ENCODE results near the gene ZBTB38. TPM values are rescaled to one million over a fixed set of nuclear protein-coding genes. Genes with fewer than 3 reads are reported as not detected.

The ZBTB38 gene
- total and polyA plus RNA-seq, 2 donors (not counting 1 experiment from before 2014, with no cell fraction given), result 13.8 to 71.2 TPM

- peaks cover 0 to 10% of the 10 kb centered on the region in 2 donors for H3K4me1 ChIP-seq (ENCODE audit: control insufficient read depth in 2 of 2, insufficient read depth in 2 of 2, low read length in 2 of 2)
- peaks cover 53% of the 10 kb centered on the region for H3K4me1 Mint-ChIP-seq
- peak overlapping the region in 3 of 5 experiments; percentile 32 to 55 (median 32) for H3K4me3 ChIP-seq (ENCODE audit: control extremely low read depth in 1 of 5, extremely low read depth in 1 of 5, insufficient read depth in 1 of 5, low read depth in 2 of 5, low read length in 4 of 5)
- H3K9me3 ChIP-seq (ENCODE audit: control extremely low read depth in 1 of 3, control insufficient read depth in 2 of 3, insufficient read depth in 1 of 3, low read length in 2 of 3), result no peaks in the 10 kb centered on the region
- no peaks in the 10 kb centered on the region for H3K79me2 ChIP-seq (ENCODE audit: control insufficient read depth, insufficient read depth, low read length)
- peak overlapping the region; percentile 91 for H3K27ac Mint-ChIP-seq
- no peaks in the 10 kb centered on the region for H3K27me3 Mint-ChIP-seq
- no peaks in the 10 kb centered on the region for H3K36me3 ChIP-seq (replicated peaks in 1 of 2; ENCODE audit: control extremely low read depth in 1 of 2, control insufficient read depth in 1 of 2, extremely low read depth in 1 of 2, insufficient read depth in 2 of 2, low read length in 1 of 2)
- H3K4me3 Mint-ChIP-seq, result peak overlapping the region; percentile 87
- POLR2A ChIA-PET, result interaction anchor here (0.7 to 1.5 kb wide), 5 partner anchors 11 to 102 kb away, joined by 3 to 4 read pairs (median 3); no protein-coding TSS in a partner anchor
- ATAC-seq (ENCODE audit: low read depth) (no peak), DNase-seq (no peak)
- H3K27me3 ChIP-seq (replicated peaks in 1 of 4; ENCODE audit: control extremely low read depth in 1 of 4, control insufficient read depth in 3 of 4, insufficient read depth in 4 of 4, low read length in 3 of 4), result peaks cover 0 to 3% (median 0%) of the 10 kb centered on the region in 4 experiments
- peak overlapping the region; percentile 52 for H3K9ac ChIP-seq (ENCODE audit: low read length)
- CTCF ChIA-PET, result interaction anchor here (0.9 to 3.8 kb wide), 10 partner anchors 11 to 74 kb away, joined by 3 to 16 read pairs (median 6); no protein-coding TSS in a partner anchor
- no peaks in the 10 kb centered on the region for H4K20me1 ChIP-seq (ENCODE audit: control insufficient read depth, insufficient read depth, low read length, poor library complexity, severe bottlenecking)
- no peak overlapping the region for H2AFZ ChIP-seq (ENCODE audit: insufficient read depth, low read depth, low read length, poor library complexity, severe bottlenecking)
- no peak for TF ChIP-seq CTCF (IDR thresholded peaks at IDR 0.05)
- TF ChIP-seq EZH2 (IDR thresholded peaks at IDR 0.05; ENCODE audit: borderline replicate concordance, insufficient read depth, low read depth, low read length, poor library complexity, severe bottlenecking), result no peak
- H3K4me2 ChIP-seq (replicated peaks; ENCODE audit: low read depth, low read length, poor library complexity, severe bottlenecking), result peak overlapping the region; percentile 48
- H3K9me3 Mint-ChIP-seq (ENCODE audit: insufficient read depth), result no peaks in the 10 kb centered on the region
- intact Hi-C loops (cut with micrococcal nuclease), result loop anchor here (2.0 kb wide), 1 partner anchor 15 kb away; no protein-coding TSS in a partner anchor
- peak overlapping the region; percentile 7 to 43 for H3K27ac ChIP-seq (ENCODE audit: low read length in 2 of 2)
- WGBS (ENCODE audit: insufficient coverage), result 94% methylated on average over 2 of the region's 8 CpGs
Observed at GRCh38 chr3:141385406-141386125, 17.3 kb downstream of the ZBTB38 start.

- POLR2A ChIA-PET, result interaction anchor here (0.8 to 1.0 kb wide), 3 partner anchors 11 to 26 kb away, joined by 3 read pairs; no protein-coding TSS in a partner anchor
- Mint-ChIP-seq H3K27me3 (no peaks in the 10 kb centered on the region), H3K27ac (peak overlapping the region; percentile 91), H3K4me1 (peaks cover 47% of the 10 kb centered on the region), H3K9me3 (ENCODE audit: insufficient read depth) (no peaks in the 10 kb centered on the region), H3K4me3 (peak overlapping the region; percentile 87)
- TF ChIP-seq CTCF (IDR thresholded peaks at IDR 0.05) (no peak), EZH2 (IDR thresholded peaks at IDR 0.05; ENCODE audit: borderline replicate concordance, insufficient read depth, low read depth, low read length, poor library complexity, severe bottlenecking) (no peak)
- Histone ChIP-seq H3K27ac (ENCODE audit: low read length in 2 of 2) (peak overlapping the region; percentile 7 to 43), H3K79me2 (ENCODE audit: control insufficient read depth, insufficient read depth, low read length) (no peaks in the 10 kb centered on the region), H3K9me3 (ENCODE audit: control extremely low read depth in 1 of 3, control insufficient read depth in 2 of 3, insufficient read depth in 1 of 3, low read length in 2 of 3) (no peaks in the 10 kb centered on the region), H3K36me3 (replicated peaks in 1 of 2; ENCODE audit: control extremely low read depth in 1 of 2, control insufficient read depth in 1 of 2, extremely low read depth in 1 of 2, insufficient read depth in 2 of 2, low read length in 1 of 2) (no peaks in the 10 kb centered on the region), H3K4me1 (ENCODE audit: control insufficient read depth in 2 of 2, insufficient read depth in 2 of 2, low read length in 2 of 2) (peaks cover 0 to 5% of the 10 kb centered on the region in 2 donors), H3K27me3 (replicated peaks in 1 of 4; ENCODE audit: control extremely low read depth in 1 of 4, control insufficient read depth in 3 of 4, insufficient read depth in 4 of 4, low read length in 3 of 4) (peaks cover 0 to 3% (median 0%) of the 10 kb centered on the region in 4 experiments), H2AFZ (ENCODE audit: insufficient read depth, low read depth, low read length, poor library complexity, severe bottlenecking) (no peak overlapping the region), H3K4me3 (ENCODE audit: control extremely low read depth in 1 of 5, extremely low read depth in 1 of 5, insufficient read depth in 1 of 5, low read depth in 2 of 5, low read length in 4 of 5) (peak overlapping the region in 4 of 5 experiments; percentile 30 to 55 (median 32)), H3K9ac (ENCODE audit: low read length) (peak overlapping the region; percentile 52), H4K20me1 (ENCODE audit: control insufficient read depth, insufficient read depth, low read length, poor library complexity, severe bottlenecking) (no peaks in the 10 kb centered on the region), H3K4me2 (replicated peaks; ENCODE audit: low read depth, low read length, poor library complexity, severe bottlenecking) (peak overlapping the region; percentile 48)
- no CpG with 5 or more reads among the region's 6 CpGs for WGBS (ENCODE audit: insufficient coverage)
- ATAC-seq (ENCODE audit: low read depth) (no peak), DNase-seq (no peak)
- CTCF ChIA-PET, result interaction anchor here (1.0 to 3.8 kb wide), 11 partner anchors 8 to 74 kb away, joined by 3 to 16 read pairs (median 6); no protein-coding TSS in a partner anchor
- intact Hi-C loops (cut with micrococcal nuclease), result loop anchor here (2.0 kb wide), 1 partner anchor 15 kb away; no protein-coding TSS in a partner anchor
Observed at GRCh38 chr3:141386126-141386488, 17.8 kb downstream of the ZBTB38 start.

All from B cell (primary cell).